HEK293 (cell line): Measurements from ENCODE around the gene PRPSAP2.

Source experiments
- CTCF ChIA-PET: fragments of 350-600 bp; formaldehyde crosslinking; extraction: SDS; loops from one replicate; lab custom pipeline; 2021; ENCODE audit warnings: antibody characterized with exemption; lab: Yijun Ruan, JAX
- POLR2A ChIA-PET: fragments of 300-600 bp; formaldehyde crosslinking; extraction: SDS; loops from one replicate; lab custom pipeline; 2020; ENCODE audit warnings: antibody characterized with exemption, inconsistent platforms; lab: Yijun Ruan, JAX
- H3K27ac ChIP-seq: fragments of 200-500 bp; sonication (Bioruptor generic); 2 replicates; pipeline ENCODE4 v1.5.1; 2014; ENCODE audit warnings: low read depth, low read length, control low read depth, inconsistent platforms; ENCODE audit errors: extremely low read depth
- H3K36me3 ChIP-seq, 2 experiments: fragments of 200-500 bp in 1 of 2; sonication (Bioruptor generic) in 1 of 2; 1 replicate in 1 of 2; 2 replicates in 1 of 2; pipeline ENCODE4 v1.5.1; 2014 to 2017; ENCODE audit warnings: inconsistent platforms in 2 of 2, low read length in 2 of 2; ENCODE audit not compliant: control insufficient read depth in 2 of 2, insufficient read depth in 1 of 2
- H3K4me1 ChIP-seq: fragments of 200-500 bp; sonication (Bioruptor generic); 2 replicates; pipeline ENCODE4 v1.5.1; 2014; ENCODE audit warnings: mild to moderate bottlenecking, low read length, inconsistent platforms; ENCODE audit not compliant: control insufficient read depth, insufficient read depth
- H3K4me3 ChIP-seq: 2 replicates; pipeline ENCODE4 v1.5.1; 2011; ENCODE audit warnings: low read depth, mild to moderate bottlenecking, control low read depth, low read length, moderate library complexity
- H3K9me3 ChIP-seq: fragments of 200-500 bp; sonication (Bioruptor generic); 2 replicates; pipeline ENCODE4 v1.5.1; 2014; ENCODE audit warnings: low read depth, low read length, inconsistent platforms; ENCODE audit not compliant: control insufficient read depth, insufficient read depth
- AEBP2 ChIP-seq: fragments of 450-650 bp; formaldehyde crosslinking; IDR thresholded peaks from 2 replicates; pipeline ENCODE4 v1.5.1; 2016; ENCODE audit warnings: missing biosample characterization, missing genetic modification characterization, borderline replicate concordance
- GLIS1 ChIP-seq: fragments of 450-650 bp; formaldehyde crosslinking; IDR thresholded peaks from 2 replicates; pipeline ENCODE4 v1.5.1; 2016; ENCODE audit warnings: missing biosample characterization, missing genetic modification characterization
- OVOL3 ChIP-seq: fragments of 450-650 bp; formaldehyde crosslinking; IDR thresholded peaks from 2 replicates; pipeline ENCODE4 v1.5.1; 2016; ENCODE audit warnings: missing biosample characterization, missing genetic modification characterization
- PBX3 ChIP-seq: sonication (generic); formaldehyde crosslinking; IDR thresholded peaks from 2 replicates; pipeline ENCODE4 v1.8.1; 2022; ENCODE audit warnings: mild to moderate bottlenecking, moderate library complexity, missing genetic modification reagents
- SALL2 ChIP-seq: fragments of 450-650 bp; formaldehyde crosslinking; IDR thresholded peaks from 2 replicates; pipeline ENCODE4 v1.5.0; 2017; ENCODE audit warnings: missing biosample characterization, mild to moderate bottlenecking, missing genetic modification characterization, borderline replicate concordance
- SCRT1 ChIP-seq: fragments of 450-650 bp; formaldehyde crosslinking; IDR thresholded peaks from 2 replicates; pipeline ENCODE4 v1.5.1; 2016; ENCODE audit warnings: missing biosample characterization, missing genetic modification characterization, borderline replicate concordance
- SCRT2 ChIP-seq: fragments of 450-650 bp; formaldehyde crosslinking; IDR thresholded peaks from 2 replicates; pipeline ENCODE4 v1.5.1; 2016; ENCODE audit warnings: missing biosample characterization, missing genetic modification characterization
- ZBTB20 ChIP-seq: fragments of 450-650 bp; formaldehyde crosslinking; IDR thresholded peaks from 2 replicates; pipeline ENCODE4 v1.5.1; 2016; ENCODE audit warnings: missing biosample characterization, missing genetic modification characterization
- ZBTB48 ChIP-seq: fragments of 450-650 bp; formaldehyde crosslinking; IDR thresholded peaks from 2 replicates; pipeline ENCODE4 v1.5.1; 2016; ENCODE audit warnings: missing biosample characterization, missing genetic modification characterization
- ZIC2 ChIP-seq: fragments of 450-650 bp; formaldehyde crosslinking; IDR thresholded peaks from 2 replicates; pipeline ENCODE4 v1.5.1; 2016; ENCODE audit warnings: missing biosample characterization, missing genetic modification characterization
- ZNF138 ChIP-seq: fragments of 450-650 bp; formaldehyde crosslinking; IDR thresholded peaks from 2 replicates; pipeline ENCODE4 v1.5.1; 2016; ENCODE audit warnings: missing biosample characterization, missing genetic modification characterization, borderline replicate concordance
- ZNF211 ChIP-seq: fragments of 450-650 bp; formaldehyde crosslinking; IDR thresholded peaks from 2 replicates; pipeline ENCODE4 v1.5.1; 2016; ENCODE audit warnings: low read depth, missing biosample characterization, missing genetic modification characterization
- ZNF292 ChIP-seq: fragments of 450-650 bp; formaldehyde crosslinking; IDR thresholded peaks from 2 replicates; pipeline ENCODE4 v1.5.1; 2016; ENCODE audit warnings: low read depth, missing biosample characterization, missing genetic modification characterization, borderline replicate concordance
- ZNF530 ChIP-seq: fragments of 450-650 bp; formaldehyde crosslinking; IDR thresholded peaks from 2 replicates; pipeline ENCODE4 v1.5.1; 2016; ENCODE audit warnings: low read depth, missing biosample characterization, missing genetic modification characterization
- ZNF548 ChIP-seq: fragments of 450-650 bp; formaldehyde crosslinking; IDR thresholded peaks from 2 replicates; pipeline ENCODE4 v1.5.1; 2016; ENCODE audit warnings: missing biosample characterization, missing genetic modification characterization
- ZNF664 ChIP-seq: fragments of 450-650 bp; formaldehyde crosslinking; IDR thresholded peaks from 2 replicates; pipeline ENCODE4 v1.5.1; 2016; ENCODE audit warnings: missing biosample characterization, missing genetic modification characterization
- ZSCAN23 ChIP-seq: fragments of 450-650 bp; formaldehyde crosslinking; IDR thresholded peaks from 2 replicates; pipeline ENCODE4 v1.5.1; 2016; ENCODE audit warnings: missing biosample characterization, missing genetic modification characterization
- TF ChIP-seq, protein P1 (sequence below): fragments of 450-650 bp; formaldehyde crosslinking; IDR thresholded peaks from 2 replicates; pipeline ENCODE4 v1.5.1; 2017; ENCODE audit warnings: missing biosample characterization, missing genetic modification characterization

Gene PRPSAP2

GRCh38 chr17:18967916-18968315 lies 110.0 kb downstream of the PRPSAP2 start:
- H3K9me3 ChIP-seq, result no peaks in the 10 kb centered on the region
- CTCF ChIA-PET, result interaction anchor here (0.8 to 1.1 kb wide), 2 partner anchors 23 to 29 kb away, joined by 3 read pairs; no protein-coding TSS in a partner anchor
- H3K27ac ChIP-seq, result 0 out of 2 replicates have a peak overlapping the region, but pooled peaks have one; percentile 27
- peaks cover 11% of the 10 kb centered on the region for H3K4me1 ChIP-seq
- POLR2A ChIA-PET, result interaction anchor here (1.2 kb wide), 1 partner anchor 36 kb away, joined by 3 read pairs; the partner anchor contains the start of gene FAM83G
- TF ChIP-seq ZBTB20 (tag by site-specific recombination) (peak; percentile 40; the same call in 1 of the 2 replicates), GLIS1 (peak; percentile 99), ZNF211 (tag by site-specific recombination) (no peak), SALL2 (tag by site-specific recombination) (no peak), ZSCAN23 (tag by site-specific recombination) (no peak), OVOL3 (tag by site-specific recombination) (no peak), ZBTB48 (tag by site-specific recombination) (0 out of 2 replicates have a peak, but pooled peaks have one; percentile 25), ZIC2 (tag by site-specific recombination) (0 out of 2 replicates have a peak, but pooled peaks have one; percentile 15)
- H3K4me3 ChIP-seq, result no peak overlapping the region
- peaks cover 0 to 17% of the 10 kb centered on the region in 2 experiments; a peak in 2 of 3 replicates for H3K36me3 ChIP-seq

DNA sequence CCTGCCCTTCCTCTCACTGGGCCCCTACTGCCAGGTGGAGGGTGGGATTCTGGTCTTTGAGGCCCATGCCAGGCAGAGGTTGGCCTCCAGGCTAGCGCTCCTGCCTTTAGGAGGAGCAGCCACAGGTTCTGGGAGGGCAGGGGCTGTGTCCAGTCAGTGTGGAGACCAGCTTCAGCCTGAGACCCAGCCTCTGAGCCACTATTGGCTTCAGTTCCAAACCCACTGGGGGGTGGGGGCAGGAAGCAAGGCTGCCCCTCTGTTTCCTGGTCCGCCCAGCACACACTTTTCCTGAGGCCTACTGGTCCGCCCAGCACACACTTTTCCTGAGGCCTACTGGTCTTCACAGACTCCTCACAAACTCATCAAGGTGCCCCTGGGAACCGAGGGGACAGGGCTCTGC lies 110.4 kb downstream of the PRPSAP2 start:
- CTCF ChIA-PET, result interaction anchor here (0.8 to 1.1 kb wide), 2 partner anchors 23 to 29 kb away, joined by 3 read pairs; no protein-coding TSS in a partner anchor
- no peaks in the 10 kb centered on the region for H3K9me3 ChIP-seq
- H3K36me3 ChIP-seq, result peaks cover 0 to 21% of the 10 kb centered on the region in 2 experiments; a peak in 2 of 3 replicates
- peaks cover 11% of the 10 kb centered on the region for H3K4me1 ChIP-seq
- TF ChIP-seq, protein P1, sequence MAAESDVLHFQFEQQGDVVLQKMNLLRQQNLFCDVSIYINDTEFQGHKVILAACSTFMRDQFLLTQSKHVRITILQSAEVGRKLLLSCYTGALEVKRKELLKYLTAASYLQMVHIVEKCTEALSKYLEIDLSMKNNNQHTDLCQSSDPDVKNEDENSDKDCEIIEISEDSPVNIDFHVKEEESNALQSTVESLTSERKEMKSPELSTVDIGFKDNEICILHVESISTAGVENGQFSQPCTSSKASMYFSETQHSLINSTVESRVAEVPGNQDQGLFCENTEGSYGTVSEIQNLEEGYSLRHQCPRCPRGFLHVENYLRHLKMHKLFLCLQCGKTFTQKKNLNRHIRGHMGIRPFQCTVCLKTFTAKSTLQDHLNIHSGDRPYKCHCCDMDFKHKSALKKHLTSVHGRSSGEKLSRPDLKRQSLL, result no peak
- TF ChIP-seq ZNF292 (tag by site-specific recombination) (no peak), SCRT2 (peak; percentile 52; the same call in 1 of the 2 replicates), AEBP2 (no peak), ZNF138 (tag by site-specific recombination) (no peak), ZNF548 (tag by site-specific recombination) (no peak), ZNF664 (no peak), SCRT1 (tag by site-specific recombination) (no peak), ZIC2 (tag by site-specific recombination) (no peak), ZNF530 (tag by site-specific recombination) (no peak), PBX3 (CRISPR knock-in tag) (0 out of 2 replicates have a peak, but pooled peaks have one; percentile 27)
- TF ChIP-seq, all 188 proteins: peak for 2
- Histone ChIP-seq H3K27ac (0 out of 2 replicates have a peak overlapping the region, but pooled peaks have one; percentile 27), H3K4me3 (no peak overlapping the region)
- POLR2A ChIA-PET, result interaction anchor here (1.2 kb wide), 1 partner anchor 36 kb away, joined by 3 read pairs; the partner anchor contains the start of gene FAM83G
